Stimulated activated CD4-positive, alpha-beta T cell treated with anti-CD3 and anti-CD28 coated beads, TNF-alpha, amount 100 ng/mL, for 48 hours (primary cell): ENCODE results near the gene ABI3.

Experiments used
- DNase-seq, 3 donors: peaks; one replicate each; pipeline ENCODE4 v3.0.0-alpha.2; 2020; ENCODE audit warnings: low read depth in 3 of 3

ABI3 gene

DNA sequence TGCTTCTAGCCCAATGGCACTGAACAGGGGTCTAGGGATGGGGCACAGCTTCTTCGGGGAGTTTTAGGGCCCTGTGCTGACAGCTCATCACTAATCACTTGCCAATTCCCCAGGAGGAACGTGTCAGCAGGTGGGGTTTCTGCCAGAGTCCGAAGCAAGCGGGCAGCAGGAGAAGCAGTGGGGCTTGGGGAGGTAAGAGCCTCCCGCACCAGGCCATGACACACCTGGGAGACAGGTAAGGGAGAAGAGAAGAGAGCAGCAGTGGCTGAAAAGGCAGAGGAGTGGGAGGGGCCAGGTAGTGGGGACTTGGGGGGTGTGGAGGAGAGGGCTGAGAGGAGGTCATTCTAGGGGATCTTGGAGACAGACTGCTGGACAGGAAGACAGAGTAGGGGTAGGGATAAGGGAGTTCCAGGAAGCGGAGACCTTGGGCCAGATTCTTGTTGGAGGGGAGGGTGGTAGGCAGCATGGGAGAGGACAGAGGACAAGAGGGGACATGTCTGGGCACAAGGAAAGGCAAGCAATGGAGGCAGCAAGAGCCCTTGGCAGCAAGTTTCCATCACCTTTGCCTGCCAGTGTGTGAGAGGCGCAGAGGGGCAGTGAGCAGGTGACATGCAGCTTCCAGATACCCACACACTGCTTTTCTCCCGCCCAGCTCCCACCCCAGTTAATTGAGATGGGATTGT lies 15.2 kb downstream of the ABI3 start:
- no peak for DNase-seq

DNA sequence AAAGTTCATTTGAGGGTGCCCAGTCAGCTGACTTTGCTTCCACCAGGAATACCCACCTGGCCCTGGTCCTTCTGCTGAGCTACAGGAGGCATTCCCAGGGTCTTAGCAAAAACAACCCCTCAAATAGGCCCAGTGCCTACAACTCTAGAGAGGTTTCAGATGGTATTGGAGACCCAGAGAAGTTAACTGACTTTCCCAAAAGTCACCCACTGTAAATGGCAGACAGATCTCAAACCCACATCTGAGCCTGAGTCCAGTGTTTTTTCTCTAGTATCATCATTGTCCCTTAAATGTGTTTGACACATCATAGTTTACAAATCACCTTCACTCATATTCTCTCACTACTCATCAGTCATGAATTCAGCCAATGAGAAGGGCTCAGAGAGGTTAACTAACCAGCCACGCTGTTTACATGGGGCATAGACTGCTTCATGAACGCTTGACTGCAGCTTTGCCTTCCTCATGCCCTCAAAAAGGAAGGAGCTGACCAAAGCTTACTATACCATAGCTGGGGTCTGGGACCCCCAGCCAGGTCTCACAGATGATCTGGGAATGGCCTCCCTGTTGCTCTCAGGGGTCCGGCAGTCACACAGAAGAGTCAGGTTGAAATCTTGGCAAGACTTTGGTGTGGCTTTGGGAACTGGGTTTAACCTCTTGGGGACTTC lies 16.4 kb downstream of the ABI3 start:
- DNase-seq: no peak

DNA sequence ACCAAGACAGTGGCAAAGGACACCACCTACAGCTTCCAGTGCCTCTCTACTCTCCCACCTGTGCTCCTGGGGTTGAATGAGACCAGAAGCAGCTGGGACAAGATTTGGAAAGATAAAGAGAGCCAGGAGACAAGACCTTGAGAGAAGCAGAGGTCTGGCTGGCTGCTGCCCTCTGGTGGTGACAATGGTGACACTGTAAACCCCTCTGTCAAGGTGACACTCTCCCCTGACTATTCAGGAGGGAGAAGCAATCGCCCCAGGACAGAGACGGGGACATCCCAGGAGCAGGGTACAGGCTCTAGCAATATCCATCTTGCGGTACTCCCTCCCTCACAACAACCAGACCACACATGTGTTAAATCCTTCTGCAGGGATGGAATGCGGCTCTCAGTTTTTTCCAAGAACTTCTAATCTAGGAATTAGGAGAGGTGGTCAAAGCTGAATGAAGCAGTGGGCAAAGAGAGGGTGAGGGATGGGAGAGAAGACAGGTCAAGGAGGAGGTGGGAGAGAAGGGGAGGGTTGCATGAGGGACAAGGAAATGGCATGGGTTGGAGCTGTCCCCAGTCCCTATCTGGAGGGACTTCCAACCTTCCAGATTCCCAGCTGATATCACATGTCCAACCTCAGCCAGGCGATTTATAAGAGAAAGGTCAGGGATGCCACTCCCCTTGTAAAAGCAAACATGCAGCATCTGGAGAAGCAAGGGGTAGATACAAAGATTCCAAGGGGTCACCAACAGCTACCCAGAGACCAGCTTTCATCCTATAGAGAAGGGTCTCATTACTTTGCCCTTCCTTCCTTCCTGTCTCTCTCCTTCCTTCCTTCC lies 17.1 kb downstream of the ABI3 start:
- peak; percentile 59 to 74 (median 60) for DNase-seq

DNA sequence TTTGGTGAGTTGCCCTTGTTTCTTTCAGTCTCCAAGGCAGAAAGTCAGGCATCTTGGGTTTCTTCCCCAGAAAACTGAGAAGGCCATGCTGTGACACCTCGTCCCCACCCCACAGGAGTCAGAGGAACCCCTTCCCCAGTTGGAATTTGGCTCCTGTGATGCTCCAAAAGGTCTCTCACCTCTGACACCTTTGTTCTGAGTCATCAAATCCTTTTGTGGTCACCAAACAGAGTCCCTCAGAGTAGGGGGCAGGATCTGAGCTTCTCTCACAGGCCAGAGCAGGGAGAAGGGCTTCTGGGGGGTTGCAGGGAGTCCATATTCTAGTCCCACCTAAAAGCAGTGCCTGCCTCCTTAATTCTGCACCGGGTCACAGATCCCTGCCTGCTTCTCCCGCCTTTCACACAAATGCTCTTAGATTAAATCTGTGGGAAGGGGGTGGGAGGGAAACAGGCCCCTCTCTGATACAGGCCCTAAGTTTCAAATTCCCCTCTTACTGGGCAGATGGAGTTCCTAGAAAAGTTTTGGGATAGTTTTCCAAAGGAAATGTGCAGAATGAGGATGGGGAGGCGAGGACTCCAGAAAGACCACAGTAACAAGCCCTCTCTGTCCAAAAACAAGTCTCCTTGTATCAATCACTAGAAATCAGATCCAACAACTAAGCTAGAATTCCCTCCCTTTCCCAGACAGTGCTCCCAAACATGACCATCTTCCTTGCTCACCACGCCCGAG lies 18.7 kb downstream of the ABI3 start:
- DNase-seq: no peak

DNA sequence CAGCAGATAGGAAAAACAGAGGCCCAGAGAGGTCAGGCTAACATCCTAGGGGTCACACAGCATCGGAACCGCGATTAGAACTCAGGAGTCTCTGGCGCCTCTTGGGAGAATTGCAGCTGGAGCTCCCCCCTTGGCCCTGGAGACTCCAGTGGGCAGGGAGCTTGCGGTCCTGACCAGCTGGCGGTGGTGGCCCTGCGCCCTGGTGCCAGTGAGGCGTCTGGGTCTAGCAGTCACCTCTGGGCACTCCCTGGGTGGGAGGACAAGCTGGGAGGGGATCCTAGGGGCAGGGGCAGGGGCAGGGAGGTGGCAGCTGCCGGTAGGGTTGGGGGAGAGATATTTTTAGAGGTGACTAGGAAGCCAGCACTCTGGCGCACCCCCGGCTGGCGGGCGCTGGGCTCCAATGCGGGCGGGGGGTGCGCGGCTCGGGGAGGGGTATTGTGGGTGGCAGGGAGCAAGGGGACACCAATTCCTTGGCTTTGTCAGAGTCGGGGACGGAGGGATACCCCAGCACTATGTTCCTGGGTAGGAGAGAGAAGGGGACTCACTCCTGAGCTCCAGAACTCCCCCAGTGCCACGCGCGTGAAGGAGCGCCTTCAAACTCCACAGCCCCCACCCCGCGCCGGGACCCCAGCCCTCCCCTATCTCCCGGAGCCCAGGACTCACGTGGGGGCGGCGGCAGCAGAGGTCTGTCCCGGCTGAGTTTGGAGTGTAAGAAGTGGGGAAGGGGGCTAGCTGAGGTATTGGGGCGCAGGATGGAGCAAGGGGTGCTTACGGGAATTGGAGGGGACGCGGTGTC lies 19.5 kb downstream of the ABI3 start:
- no peak for DNase-seq

DNA sequence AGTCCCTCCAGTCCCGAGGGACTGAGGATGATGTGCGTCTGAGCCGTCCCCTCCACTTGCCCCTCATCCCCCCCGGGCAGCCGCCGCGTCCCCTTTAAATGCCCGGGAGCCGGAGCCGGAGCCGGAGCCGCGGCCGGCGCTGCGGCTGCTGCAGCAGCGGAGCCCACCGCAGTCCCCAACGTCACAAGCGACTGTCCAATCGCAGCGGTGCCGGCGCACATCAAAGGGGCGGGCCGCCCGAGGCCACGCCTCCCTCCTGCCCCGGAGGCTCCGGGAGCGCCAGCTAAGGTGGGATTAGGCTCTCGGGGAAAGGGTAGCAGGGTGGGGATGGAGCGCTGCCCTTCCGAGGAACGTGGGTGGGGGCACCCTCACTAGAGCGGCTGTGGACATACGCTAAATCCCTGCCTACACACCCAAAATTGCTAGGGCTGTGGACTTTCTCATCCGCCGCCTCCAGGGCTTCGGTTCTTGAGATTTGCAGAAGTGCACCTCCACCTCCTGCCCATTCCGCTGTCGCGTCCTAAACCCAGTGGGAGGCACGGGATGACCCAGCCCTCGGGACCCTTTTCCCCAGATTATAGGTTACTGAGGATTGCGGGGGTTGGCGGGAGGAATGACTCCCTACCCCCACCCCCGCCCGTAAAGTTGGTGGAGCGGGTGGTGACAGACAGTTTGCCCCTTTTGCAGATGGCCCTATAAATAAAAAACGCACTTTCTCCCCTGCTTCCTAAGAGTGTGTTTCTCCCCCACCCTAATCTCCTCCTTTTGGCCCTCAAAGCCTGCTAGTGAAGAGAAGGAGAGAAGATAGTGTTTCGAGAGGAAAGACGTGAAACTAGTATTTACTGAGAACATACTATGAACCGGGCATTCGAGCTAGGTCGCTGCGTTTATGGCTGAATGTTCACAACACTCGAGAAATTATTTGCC lies 20.4 kb downstream of the ABI3 start, which contains the start of gene PHOSPHO1:
PHOSPHO1 (minus strand) TSS at position 152 of the 927 bp plus-strand sequence. CDS start 4,096 bp downstream, outside the sequence.
- DNase-seq: peak; percentile 62 to 84 (median 68)

DNA sequence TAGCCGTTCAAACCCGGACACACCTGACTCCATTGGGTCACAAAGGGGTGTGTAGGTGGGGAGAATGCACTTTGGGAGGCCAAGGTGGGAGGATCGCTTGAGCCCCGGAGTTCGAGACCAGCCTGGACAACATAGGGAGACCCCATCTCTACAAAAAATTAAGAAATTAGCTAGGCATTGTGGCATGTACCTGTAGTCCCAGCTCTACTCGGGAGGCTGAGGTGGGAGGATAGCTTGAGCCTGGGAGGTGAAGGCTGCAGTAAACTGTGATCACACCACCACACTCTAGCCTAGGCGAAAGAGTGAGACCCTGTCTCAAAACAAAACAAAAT lies 21.0 kb downstream of the ABI3 start:
- DNase-seq: no peak

DNA sequence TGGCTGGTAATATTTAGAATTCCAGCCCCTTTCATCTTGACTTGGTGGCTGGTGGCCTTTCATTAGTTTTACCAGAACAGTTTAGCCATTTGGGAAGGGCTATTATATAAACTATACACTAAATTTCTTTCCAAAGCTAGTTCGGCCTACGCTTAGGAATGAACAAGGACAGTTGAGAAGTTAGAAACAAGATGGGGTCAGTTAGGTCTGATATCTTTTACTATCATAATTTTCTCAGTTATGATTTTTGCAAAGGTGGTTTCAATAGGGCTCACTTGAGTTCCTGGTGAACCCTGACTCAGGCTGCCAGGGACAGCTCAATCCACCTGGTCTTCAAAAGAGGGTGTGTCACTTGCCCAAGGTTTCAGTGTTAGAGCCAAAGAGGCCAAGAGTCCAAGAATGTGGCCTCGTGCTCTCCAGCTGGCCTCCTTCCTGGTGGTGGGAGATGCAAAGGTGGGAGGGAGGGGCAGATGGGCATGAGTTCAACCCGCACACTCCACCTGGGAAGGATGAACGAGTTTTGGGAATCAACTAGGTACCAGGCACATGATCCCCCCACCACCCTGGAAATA lies 24.1 kb downstream of the ABI3 start:
- DNase-seq: no peak

DNA sequence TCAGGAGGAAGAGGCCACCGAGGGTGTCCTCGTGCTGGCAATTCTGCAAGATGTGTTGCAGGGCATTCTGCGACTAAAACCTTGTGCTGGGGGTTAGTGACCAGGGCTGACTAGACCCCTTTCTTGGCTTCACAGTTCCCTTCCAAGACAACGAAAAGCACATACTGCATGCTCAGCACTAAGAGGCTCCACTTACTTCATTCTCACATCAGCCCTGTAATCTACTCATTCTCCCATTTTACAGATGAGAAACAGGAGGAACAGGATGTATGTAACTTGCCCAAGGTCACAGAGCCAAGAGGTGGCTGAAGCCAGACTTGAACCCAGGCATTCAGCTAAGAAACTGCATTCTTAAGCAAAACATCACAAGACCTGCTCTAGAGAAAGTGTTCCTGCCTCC lies 25.4 kb downstream of the ABI3 start:
- no peak for DNase-seq

DNA sequence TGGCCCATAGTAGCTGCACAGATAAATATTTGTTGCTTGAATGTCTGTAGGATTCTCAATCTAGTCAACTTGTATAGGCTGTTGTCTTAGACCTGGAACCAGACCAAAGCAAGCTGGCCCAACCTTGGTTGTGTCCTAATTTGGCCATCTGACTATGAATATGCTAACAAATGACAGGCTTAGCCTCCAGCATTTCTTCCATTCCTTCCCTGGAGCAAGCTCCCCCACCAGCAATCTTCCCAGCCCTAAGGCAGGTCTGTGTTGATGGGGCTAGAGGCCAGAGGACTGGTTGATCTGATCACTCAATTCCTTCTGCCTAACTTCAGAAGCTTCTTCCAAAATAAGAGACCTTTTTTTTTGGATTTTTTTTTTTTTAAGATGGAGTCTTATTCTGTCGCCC lies 29.5 kb downstream of the ABI3 start:
- DNase-seq: no peak

DNA sequence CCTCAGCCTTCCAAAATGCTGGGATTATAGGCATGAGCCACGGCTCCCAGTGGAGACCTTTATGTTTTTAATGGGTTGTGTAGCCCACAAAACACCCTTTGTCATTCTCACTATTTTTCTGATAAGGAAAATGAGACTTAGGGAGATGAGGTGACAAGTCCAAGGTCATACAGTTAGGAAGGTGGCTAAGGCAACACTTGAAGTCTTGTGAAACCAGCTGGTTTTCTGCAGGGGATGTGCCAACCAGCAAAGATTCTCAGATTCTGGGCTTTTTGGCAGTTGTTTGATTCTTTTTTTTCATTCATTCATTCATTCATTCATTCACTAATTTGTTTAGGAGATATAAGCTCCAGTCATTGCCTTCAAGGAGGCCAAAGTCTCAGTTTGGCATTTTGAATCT lies 30.1 kb downstream of the ABI3 start:
- DNase-seq: no peak

DNA sequence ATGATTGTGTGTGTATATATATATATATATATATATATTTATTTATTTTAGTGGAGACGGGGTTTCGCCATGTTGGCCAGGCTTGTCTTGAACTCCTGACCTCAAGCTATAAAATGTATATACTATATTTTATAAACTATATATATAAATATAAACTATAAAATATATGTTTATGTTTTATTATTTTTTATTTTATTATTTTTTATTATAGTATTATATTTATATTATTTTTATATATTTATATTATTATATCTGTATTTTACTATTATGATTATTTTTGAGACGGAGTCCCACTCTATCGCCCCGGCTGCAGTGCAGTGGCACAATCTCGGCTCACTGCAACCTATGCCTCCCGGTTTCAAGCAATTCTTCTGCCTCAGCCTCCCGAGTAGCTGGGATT lies 30.5 kb downstream of the ABI3 start:
- no peak for DNase-seq

DNA sequence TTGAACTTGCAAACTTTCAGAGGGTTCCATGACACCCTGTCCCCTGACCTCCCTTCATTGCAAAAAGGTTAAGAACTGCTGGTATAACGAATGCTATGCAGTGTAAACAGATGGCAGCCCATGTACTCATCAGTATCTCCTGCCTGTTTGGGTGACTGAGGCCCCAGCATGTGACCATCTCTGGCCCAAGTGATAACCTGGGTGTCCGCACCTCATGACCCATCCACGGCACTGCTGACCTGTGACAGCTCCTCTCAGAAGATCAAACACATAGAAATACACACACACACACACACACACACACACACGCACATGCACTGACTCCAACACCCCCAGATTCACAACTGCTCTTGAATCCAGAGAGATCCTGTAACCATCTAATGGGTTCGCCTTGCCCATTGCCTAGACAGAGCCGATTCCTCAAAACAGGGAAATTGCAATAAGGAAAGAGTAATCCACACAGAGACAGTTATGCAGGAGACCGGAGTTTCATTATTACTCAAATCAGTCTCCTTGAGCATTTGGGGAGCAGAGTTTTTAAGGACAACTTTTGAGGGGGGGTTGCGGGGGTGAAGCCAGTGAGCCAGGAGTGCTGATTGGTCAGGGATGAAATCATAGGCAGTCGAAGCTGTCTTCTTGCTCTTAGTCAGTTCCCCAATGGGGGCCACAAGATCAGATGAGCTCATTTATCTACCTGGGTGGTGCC lies 31.3 kb downstream of the ABI3 start:
- no peak for DNase-seq

DNA sequence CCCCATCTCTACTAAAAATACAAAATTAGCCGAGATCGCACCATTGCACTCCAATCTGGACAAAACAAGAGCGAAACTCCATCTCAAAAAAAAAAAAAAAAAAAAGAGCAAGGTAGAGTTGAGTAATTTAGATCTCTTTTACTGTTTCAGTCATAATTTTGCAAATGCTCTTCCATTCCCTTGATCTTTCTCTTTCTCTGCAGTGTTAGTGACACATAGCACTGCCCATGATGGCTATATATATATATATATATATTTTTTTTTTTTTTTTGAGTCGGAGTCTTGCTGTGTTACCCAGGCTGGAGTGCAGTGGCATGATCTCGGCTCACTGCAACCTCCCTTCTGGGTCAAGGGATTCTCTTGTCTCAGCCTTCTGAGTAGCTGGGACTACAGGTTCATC lies 32.3 kb downstream of the ABI3 start:
- DNase-seq: no peak

DNA sequence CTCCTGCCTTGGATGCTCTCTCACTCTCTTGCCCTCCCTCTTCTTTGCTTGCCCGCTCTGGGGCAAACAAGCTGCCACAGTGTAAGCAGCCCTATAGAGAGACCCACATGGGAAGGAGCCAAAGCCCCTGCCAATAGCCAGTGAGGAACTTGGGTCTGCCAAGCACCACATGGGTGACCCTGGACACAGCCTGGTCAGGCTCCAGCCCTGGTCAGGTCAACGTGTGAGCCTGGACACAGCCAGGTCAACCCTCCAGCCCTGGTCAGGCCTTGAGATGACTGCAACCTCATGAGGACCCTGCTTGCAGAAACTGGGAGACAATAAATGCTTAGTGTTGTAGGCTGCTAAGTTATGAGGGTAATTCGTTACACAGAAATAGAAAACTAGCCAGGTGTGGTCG lies 34.3 kb downstream of the ABI3 start:
- no peak for DNase-seq

DNA sequence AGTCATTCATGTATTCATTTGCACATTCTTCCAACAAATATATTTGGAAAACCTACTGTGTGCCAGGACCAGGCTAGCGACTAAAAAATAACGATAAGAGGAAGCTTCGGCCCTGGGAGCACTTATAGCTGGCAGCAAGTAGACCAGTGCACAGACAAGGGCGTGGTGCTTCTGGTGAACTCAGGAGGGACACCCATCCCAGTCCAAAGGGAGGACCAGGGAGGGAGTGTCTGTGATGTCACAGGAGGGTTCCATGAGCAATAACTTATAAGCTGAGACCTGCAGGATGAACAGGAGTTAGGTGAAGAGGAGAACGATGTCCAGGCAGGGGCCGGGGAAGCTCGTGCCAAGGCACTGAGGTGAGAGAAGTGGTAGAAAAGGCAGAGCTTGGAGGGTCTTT lies 37.4 kb downstream of the ABI3 start:
- DNase-seq: no peak

DNA sequence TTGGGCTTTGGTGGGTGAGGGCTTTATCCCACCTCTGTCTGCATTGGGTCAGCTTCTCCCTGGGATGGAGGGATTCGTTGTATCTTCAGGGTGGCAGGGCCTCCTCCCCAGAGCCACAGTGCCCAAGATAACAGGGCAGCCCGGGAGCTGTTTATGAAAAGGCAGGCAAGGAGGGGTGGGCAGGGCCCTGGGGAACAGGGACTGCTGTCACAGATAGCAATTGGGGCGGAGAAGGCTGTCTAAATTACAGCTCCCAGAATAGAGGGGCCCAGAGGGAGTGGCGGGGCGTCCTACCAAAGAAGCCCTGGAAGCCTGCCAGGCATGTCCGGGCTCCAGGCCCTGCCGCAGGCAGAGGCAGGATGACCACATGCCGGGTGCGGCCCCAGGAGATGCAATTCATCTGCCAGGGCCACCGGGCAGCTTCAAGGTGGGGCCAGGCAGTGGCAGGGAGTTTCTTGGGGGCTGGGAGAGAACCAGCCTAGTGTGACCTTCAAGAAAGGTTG lies 38.8 kb downstream of the ABI3 start:
- no peak for DNase-seq

DNA sequence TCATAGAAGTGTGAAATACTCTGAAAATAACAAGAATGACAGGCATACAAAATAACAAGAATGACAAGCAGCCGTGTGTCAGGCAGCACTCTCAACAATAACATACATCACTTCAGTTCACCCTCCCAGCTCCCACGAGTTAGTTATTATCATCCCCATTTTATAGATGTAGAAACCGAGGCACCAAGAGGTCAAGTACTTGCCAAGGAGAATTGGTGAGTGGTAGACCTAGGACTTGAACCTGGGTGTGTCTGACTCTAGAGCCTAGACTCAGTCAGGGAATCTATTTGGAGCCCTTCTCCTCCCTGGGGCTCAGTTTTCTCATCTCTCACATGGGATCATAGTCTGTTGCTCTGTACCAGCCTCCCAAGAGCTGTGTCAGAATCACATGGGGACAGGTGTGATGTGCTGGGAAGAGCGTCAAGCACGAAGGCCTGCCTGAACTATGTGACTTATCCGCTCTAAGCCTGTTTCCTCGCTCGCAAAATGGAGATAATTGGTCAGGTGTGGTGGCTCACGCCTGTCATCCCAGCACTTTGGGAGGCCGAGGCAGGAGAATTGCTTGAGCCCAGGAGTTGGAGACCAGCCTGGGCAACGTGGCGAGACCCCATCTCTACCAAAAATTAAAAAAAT lies 39.5 kb downstream of the ABI3 start:
- no peak for DNase-seq
